Ovary (tissue), 3 donors: ENCODE measurements around the gene BBX.

Source experiments
- EP300 ChIP-seq: sonication (generic); formaldehyde crosslinking; IDR thresholded peaks from one replicate; pipeline ENCODE4 v1.6.1; 2017; ENCODE audit warnings: antibody characterized with exemption
- POLR2A ChIP-seq: fragments of 450-650 bp; IDR thresholded peaks from one replicate; pipeline ENCODE4 v1.6.1; 2017; ENCODE audit warnings: antibody characterized with exemption, mild to moderate bottlenecking, moderate library complexity
- TF ChIP-seq, protein P1 (sequence below), 3 donors: fragments of 450-650 bp in 2 of 3; fragments of 200-600 bp in 1 of 3; IDR thresholded peaks; one replicate each; pipeline versions ENCODE4 v1.5.1 to v1.8.0; 2016 to 2022; ENCODE audit warnings: antibody characterized with exemption in 3 of 3, mild to moderate bottlenecking in 1 of 3
- donor health status: DM: no; HTN: no; CAD: no.

DNA sequence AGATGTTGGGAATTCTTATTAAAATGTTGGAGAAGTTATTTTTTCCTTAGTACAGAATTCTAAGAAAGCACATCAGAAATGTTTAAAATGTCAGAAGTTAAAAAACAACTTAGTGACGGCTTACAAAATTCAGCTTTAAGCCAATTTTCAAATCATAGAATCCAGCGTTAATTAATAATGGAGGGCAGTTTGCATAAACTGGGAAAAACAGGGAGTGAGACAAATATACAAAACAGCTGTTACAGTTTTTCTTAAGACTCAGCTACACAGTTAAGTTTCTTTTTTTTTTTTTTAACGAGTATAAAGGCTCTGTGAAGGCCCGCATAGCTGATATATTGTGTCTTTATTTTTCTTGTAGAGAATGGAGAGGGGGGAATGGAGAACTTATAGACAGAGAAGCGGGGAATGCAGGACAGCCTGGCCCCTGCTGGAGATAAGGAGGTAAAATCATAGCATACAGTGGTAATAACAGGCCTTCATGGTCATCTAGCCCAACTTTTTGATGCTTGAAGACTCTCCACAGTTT, 164.4 kb downstream of the BBX start:
- TF ChIP-seq EP300 (no peak), POLR2A (no peak)
- TF ChIP-seq, protein P1, sequence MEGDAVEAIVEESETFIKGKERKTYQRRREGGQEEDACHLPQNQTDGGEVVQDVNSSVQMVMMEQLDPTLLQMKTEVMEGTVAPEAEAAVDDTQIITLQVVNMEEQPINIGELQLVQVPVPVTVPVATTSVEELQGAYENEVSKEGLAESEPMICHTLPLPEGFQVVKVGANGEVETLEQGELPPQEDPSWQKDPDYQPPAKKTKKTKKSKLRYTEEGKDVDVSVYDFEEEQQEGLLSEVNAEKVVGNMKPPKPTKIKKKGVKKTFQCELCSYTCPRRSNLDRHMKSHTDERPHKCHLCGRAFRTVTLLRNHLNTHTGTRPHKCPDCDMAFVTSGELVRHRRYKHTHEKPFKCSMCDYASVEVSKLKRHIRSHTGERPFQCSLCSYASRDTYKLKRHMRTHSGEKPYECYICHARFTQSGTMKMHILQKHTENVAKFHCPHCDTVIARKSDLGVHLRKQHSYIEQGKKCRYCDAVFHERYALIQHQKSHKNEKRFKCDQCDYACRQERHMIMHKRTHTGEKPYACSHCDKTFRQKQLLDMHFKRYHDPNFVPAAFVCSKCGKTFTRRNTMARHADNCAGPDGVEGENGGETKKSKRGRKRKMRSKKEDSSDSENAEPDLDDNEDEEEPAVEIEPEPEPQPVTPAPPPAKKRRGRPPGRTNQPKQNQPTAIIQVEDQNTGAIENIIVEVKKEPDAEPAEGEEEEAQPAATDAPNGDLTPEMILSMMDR (IDR thresholded peaks at IDR 0.05): no peak
